Upper lobe of left lung (tissue), 4 donors: ENCODE measurements around the gene ACTMAP.

ENCODE experiments used
- POLR2A ChIP-seq, 4 donors: fragments of 450-650 bp; IDR thresholded peaks; one replicate each; pipeline ENCODE4 v1.5.1; 2016 to 2017; ENCODE audit warnings: antibody characterized with exemption in 4 of 4, mild to moderate bottlenecking in 2 of 4
- POLR2AphosphoS5 ChIP-seq, 2 donors: sonication (generic); formaldehyde crosslinking; IDR thresholded peaks; one replicate each; pipeline ENCODE4 v1.5.1; 2017; ENCODE audit warnings: antibody characterized with exemption in 2 of 2
- TF ChIP-seq, protein P1 (sequence below), 6 experiments: fragments of 450-650 bp in 4 of 6; fragments of 200-600 bp in 2 of 6; sonication (generic) in 2 of 6; IDR thresholded peaks; one replicate each; pipeline ENCODE4 v1.5.1; 2016 to 2019; ENCODE audit warnings: antibody characterized with exemption in 6 of 6

DNA sequence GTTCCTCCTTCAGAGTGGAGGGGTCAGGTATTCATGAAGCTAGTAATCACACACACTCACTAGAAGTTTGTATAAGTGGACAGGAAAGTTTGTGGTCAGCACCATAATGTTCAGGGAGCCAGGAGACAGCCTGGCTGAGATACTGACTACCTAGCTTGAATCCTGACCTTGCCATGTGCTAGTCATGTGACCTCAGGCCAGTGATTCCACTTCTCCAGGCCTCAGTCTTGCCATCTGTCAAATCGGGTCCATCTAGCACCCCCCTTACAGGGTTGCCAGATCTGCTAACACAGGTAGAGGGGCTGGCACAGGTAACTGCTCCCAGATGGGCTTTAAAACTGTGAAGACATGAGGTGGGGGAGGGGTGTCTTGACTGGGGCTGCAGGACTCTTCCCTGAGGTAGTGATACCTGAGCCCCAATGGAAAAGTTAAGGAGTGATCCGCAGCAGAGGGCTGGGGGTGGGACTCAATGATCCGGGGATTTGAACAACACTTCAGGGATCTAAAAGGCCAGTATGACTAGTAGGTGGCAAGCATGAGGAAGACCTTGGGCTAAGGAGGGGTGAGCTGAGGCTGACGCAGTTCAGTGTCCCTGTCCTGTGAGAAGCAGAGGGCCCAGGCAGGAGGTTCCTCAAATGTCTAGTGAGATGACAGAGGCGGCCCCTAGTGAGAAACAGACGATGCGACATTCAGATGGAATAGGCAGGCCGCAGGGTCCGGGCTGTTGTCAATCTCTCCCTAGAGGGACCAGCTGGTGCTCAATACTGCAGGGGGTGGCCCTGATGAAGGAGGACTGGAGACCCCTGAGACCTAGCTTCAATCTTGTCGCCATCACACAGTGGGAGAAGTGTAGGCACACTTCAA, 8.5 kb downstream of the ACTMAP start:
- TF ChIP-seq POLR2A (IDR thresholded peaks at IDR 0.05) (no peak), POLR2AphosphoS5 (IDR thresholded peaks at IDR 0.05) (no peak)
- TF ChIP-seq, protein P1, sequence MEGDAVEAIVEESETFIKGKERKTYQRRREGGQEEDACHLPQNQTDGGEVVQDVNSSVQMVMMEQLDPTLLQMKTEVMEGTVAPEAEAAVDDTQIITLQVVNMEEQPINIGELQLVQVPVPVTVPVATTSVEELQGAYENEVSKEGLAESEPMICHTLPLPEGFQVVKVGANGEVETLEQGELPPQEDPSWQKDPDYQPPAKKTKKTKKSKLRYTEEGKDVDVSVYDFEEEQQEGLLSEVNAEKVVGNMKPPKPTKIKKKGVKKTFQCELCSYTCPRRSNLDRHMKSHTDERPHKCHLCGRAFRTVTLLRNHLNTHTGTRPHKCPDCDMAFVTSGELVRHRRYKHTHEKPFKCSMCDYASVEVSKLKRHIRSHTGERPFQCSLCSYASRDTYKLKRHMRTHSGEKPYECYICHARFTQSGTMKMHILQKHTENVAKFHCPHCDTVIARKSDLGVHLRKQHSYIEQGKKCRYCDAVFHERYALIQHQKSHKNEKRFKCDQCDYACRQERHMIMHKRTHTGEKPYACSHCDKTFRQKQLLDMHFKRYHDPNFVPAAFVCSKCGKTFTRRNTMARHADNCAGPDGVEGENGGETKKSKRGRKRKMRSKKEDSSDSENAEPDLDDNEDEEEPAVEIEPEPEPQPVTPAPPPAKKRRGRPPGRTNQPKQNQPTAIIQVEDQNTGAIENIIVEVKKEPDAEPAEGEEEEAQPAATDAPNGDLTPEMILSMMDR (IDR thresholded peaks at IDR 0.05) = no peak
